Measurements from ENCODE around the gene OSBPL1A. TPM values are rescaled to one million over a fixed set of nuclear protein-coding genes. Genes with fewer than 3 reads are reported as not detected.

Gene OSBPL1A
- total RNA-seq, 1 experiment from 2014 or later: 53.1 TPM

DNA sequence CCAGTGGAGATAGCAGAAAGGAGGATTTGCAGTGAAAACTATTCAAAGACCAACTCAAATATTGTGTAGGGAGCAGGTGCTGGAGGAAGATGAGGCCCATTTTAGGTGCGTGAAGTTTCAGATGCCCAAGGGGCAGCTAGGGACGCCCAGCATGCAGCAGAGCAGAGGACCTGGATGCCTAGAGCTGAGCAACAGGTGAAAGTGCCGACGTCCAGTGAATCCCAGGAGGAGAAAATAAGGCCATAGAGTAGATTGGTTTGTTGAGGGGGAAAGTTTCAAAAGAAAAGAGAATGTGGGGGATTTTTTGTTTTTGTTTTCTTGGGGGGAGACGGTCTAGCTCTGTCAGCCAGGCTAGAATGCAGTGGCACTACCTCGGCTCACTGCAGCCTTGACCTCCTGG lies 53.1 kb downstream of the OSBPL1A start:
- Mint-ChIP-seq H3K4me3 (no peak overlapping the region), H3K27me3 (ENCODE audit: low read depth) (no peaks in the 10 kb centered on the region), H3K9me3 (no peaks in the 10 kb centered on the region), H3K4me1 (peaks cover 6% of the 10 kb centered on the region), H3K36me3 (no peaks in the 10 kb centered on the region), H3K27ac (no peak overlapping the region)
- ChIA-PET CTCF (interaction anchor here (0.9 to 2.6 kb wide), 3 partner anchors 15 to 168 kb away, joined by 3 to 6 read pairs (median 3); no protein-coding TSS in a partner anchor), POLR2A (no interaction called here)
- ATAC-seq (no peak), DNase-seq (ENCODE audit: low spot score) (no peak)
- no peak for TF ChIP-seq CDX4 (CRISPR knock-in tag; IDR thresholded peaks at IDR 0.05; ENCODE audit: borderline replicate concordance)

GRCh38 chr18:24342347-24342746 lies 55.3 kb downstream of the OSBPL1A start:
- Mint-ChIP-seq H3K9me3 (no peaks in the 10 kb centered on the region), H3K36me3 (no peaks in the 10 kb centered on the region), H3K4me1 (no peaks in the 10 kb centered on the region), H3K27ac (no peak overlapping the region), H3K4me3 (no peak overlapping the region), H3K27me3 (ENCODE audit: low read depth) (no peaks in the 10 kb centered on the region)
- ChIA-PET CTCF (interaction anchor here (1.0 kb wide), 1 partner anchor 166 kb away, joined by 3 read pairs; no protein-coding TSS in a partner anchor), POLR2A (no interaction called here)
- ATAC-seq: no peak
- DNase-seq (ENCODE audit: low spot score): no peak
- no peak for TF ChIP-seq GTF2I (CRISPR knock-in tag; conservative IDR thresholded peaks at IDR 0.05)
- TF ChIP-seq RORB (CRISPR knock-in tag; IDR thresholded peaks at IDR 0.05): no peak
- no peak for TF ChIP-seq ELF4 (CRISPR knock-in tag; IDR thresholded peaks at IDR 0.05; ENCODE audit: low read depth)
- TF ChIP-seq, protein P1, sequence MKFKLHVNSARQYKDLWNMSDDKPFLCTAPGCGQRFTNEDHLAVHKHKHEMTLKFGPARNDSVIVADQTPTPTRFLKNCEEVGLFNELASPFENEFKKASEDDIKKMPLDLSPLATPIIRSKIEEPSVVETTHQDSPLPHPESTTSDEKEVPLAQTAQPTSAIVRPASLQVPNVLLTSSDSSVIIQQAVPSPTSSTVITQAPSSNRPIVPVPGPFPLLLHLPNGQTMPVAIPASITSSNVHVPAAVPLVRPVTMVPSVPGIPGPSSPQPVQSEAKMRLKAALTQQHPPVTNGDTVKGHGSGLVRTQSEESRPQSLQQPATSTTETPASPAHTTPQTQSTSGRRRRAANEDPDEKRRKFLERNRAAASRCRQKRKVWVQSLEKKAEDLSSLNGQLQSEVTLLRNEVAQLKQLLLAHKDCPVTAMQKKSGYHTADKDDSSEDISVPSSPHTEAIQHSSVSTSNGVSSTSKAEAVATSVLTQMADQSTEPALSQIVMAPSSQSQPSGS (CRISPR knock-in tag; IDR thresholded peaks at IDR 0.05; ENCODE audit: borderline replicate concordance, low read depth): no peak
- TF ChIP-seq ATF1 (CRISPR knock-in tag; IDR thresholded peaks at IDR 0.05): no peak
- no peak for TF ChIP-seq JUN (CRISPR knock-in tag; IDR thresholded peaks at IDR 0.05)
- no peak for TF ChIP-seq MXD4 (CRISPR knock-in tag; IDR thresholded peaks at IDR 0.05; ENCODE audit: borderline replicate concordance)
- no peak for TF ChIP-seq TEAD4 (CRISPR knock-in tag; IDR thresholded peaks at IDR 0.05)
- no peak for TF ChIP-seq TP53 (CRISPR knock-in tag; IDR thresholded peaks at IDR 0.05)
- TF ChIP-seq, protein P2, sequence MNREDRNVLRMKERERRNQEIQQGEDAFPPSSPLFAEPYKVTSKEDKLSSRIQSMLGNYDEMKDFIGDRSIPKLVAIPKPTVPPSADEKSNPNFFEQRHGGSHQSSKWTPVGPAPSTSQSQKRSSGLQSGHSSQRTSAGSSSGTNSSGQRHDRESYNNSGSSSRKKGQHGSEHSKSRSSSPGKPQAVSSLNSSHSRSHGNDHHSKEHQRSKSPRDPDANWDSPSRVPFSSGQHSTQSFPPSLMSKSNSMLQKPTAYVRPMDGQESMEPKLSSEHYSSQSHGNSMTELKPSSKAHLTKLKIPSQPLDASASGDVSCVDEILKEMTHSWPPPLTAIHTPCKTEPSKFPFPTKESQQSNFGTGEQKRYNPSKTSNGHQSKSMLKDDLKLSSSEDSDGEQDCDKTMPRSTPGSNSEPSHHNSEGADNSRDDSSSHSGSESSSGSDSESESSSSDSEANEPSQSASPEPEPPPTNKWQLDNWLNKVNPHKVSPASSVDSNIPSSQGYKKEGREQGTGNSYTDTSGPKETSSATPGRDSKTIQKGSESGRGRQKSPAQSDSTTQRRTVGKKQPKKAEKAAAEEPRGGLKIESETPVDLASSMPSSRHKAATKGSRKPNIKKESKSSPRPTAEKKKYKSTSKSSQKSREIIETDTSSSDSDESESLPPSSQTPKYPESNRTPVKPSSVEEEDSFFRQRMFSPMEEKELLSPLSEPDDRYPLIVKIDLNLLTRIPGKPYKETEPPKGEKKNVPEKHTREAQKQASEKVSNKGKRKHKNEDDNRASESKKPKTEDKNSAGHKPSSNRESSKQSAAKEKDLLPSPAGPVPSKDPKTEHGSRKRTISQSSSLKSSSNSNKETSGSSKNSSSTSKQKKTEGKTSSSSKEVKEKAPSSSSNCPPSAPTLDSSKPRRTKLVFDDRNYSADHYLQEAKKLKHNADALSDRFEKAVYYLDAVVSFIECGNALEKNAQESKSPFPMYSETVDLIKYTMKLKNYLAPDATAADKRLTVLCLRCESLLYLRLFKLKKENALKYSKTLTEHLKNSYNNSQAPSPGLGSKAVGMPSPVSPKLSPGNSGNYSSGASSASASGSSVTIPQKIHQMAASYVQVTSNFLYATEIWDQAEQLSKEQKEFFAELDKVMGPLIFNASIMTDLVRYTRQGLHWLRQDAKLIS (CRISPR knock-in tag; IDR thresholded peaks at IDR 0.05; ENCODE audit: borderline replicate concordance): no peak
- TF ChIP-seq GRHL2 (CRISPR knock-in tag; IDR thresholded peaks at IDR 0.05; ENCODE audit: insufficient replicate concordance, severe bottlenecking): no peak
- TF ChIP-seq ZNF263 (CRISPR knock-in tag; IDR thresholded peaks at IDR 0.05; ENCODE audit: low read depth): no peak
- no peak for TF ChIP-seq ATF3 (CRISPR knock-in tag; conservative IDR thresholded peaks at IDR 0.05)
- TF ChIP-seq ESRRA (CRISPR knock-in tag; IDR thresholded peaks at IDR 0.05; ENCODE audit: borderline replicate concordance): no peak
- TF ChIP-seq IRF1 (CRISPR knock-in tag; IDR thresholded peaks at IDR 0.05): no peak
- TF ChIP-seq TEAD1 (CRISPR knock-in tag; IDR thresholded peaks at IDR 0.05): no peak
- no peak for TF ChIP-seq CBFB (CRISPR knock-in tag; IDR thresholded peaks at IDR 0.05; ENCODE audit: low read depth)
- no peak for TF ChIP-seq ZNF281 (CRISPR knock-in tag; IDR thresholded peaks at IDR 0.05)

Data from WTC11 (cell line).